Fibroblast of lung (primary cell): ENCODE results near the gene SPRY2. TPM values are rescaled to one million over a fixed set of nuclear protein-coding genes. Genes with fewer than 3 reads are reported as not detected.
A peak's percentile ranks its signal among the peaks of the same experiment; 100 is the strongest.
"Not testable (repeated sequence)": the region's sequence is repeated elsewhere in the genome, so short reads cannot be mapped to it uniquely, and the experiment has no call there.

ENCODE experiments used
- DNase-seq, 2 donors: peaks; one replicate each; pipeline versions ENCODE4 v3.0.0 to v3.0.0-alpha.2; 2010; ENCODE audit warnings: low read depth in 2 of 2
- H2AFZ ChIP-seq: 2 replicates; pipeline ENCODE4 v1.5.1; 2012; ENCODE audit warnings: low read length, control low read depth, inconsistent platforms
- H3K27ac ChIP-seq: 2 replicates; pipeline ENCODE4 v1.5.1; 2011; ENCODE audit warnings: low read length, control low read depth; ENCODE audit not compliant: insufficient read depth
- H3K27me3 ChIP-seq: 2 replicates; pipeline ENCODE4 v1.5.1; 2011; ENCODE audit warnings: mild to moderate bottlenecking, low read length; ENCODE audit not compliant: control insufficient read depth, insufficient read depth
- H3K36me3 ChIP-seq: 2 replicates; pipeline ENCODE4 v1.5.1; 2011; ENCODE audit warnings: low read length; ENCODE audit not compliant: control insufficient read depth, insufficient read depth
- H3K4me1 ChIP-seq: 2 replicates; pipeline ENCODE4 v1.5.1; 2011; ENCODE audit warnings: low read length; ENCODE audit not compliant: control insufficient read depth, insufficient read depth; ENCODE audit errors: extremely low read depth
- H3K4me2 ChIP-seq: 2 replicates; pipeline ENCODE4 v1.5.1; 2011; ENCODE audit warnings: low read length, control low read depth; ENCODE audit not compliant: insufficient read depth; ENCODE audit errors: extremely low read depth
- H3K4me3 ChIP-seq, 4 experiments: fragments of 200-600 bp in 1 of 4; sonication (generic) in 1 of 4; replicated peaks in 1 of 4; 2 replicates each; pipeline ENCODE4 v1.5.1; 2011 to 2016; ENCODE audit warnings: low read length in 4 of 4, low read depth in 3 of 4, mild to moderate bottlenecking in 3 of 4, control low read depth in 2 of 4, inconsistent platforms in 1 of 4, mixed read lengths in 1 of 4; ENCODE audit not compliant: insufficient read depth in 1 of 4; ENCODE audit errors: control extremely low read depth in 1 of 4
- H3K79me2 ChIP-seq: 2 replicates; pipeline ENCODE4 v1.5.1; 2012; ENCODE audit warnings: mild to moderate bottlenecking, low read length, inconsistent platforms; ENCODE audit not compliant: control insufficient read depth, insufficient read depth
- H3K9ac ChIP-seq: 2 replicates; pipeline ENCODE4 v1.5.1; 2011; ENCODE audit warnings: mild to moderate bottlenecking, low read length, control low read depth; ENCODE audit not compliant: insufficient read depth
- H3K9me3 ChIP-seq: 2 replicates; pipeline ENCODE4 v1.5.1; 2012; ENCODE audit warnings: low read depth, low read length; ENCODE audit not compliant: control insufficient read depth, insufficient read depth
- H4K20me1 ChIP-seq: 2 replicates; pipeline ENCODE4 v1.5.1; 2011; ENCODE audit warnings: low read length; ENCODE audit not compliant: control insufficient read depth, insufficient read depth; ENCODE audit errors: extremely low read depth
- EZH2 ChIP-seq: IDR thresholded peaks from 2 replicates; pipeline ENCODE4 v1.5.1; 2012; ENCODE audit warnings: low read length, control low read depth, mild to moderate bottlenecking; ENCODE audit errors: missing control alignments
- polyA plus RNA-seq, 2 donors: library from polyadenylated mRNA; depleted of rRNA in 1 of 2; stranded (reverse) in 1 of 2; unstranded in 1 of 2; fragments of >200 nt; gene quantifications; 2 replicates each; pipeline ENCODE4 v1.2.1, GENCODE V29; 2011 to 2012; ENCODE audit warnings: missing spikeins in 1 of 2
- total RNA-seq: library from RNA; depleted of rRNA; stranded (reverse); fragments of >200 nt; gene quantifications from 2 replicates; pipeline ENCODE4 v1.2.1, GENCODE V29; 2014
- TF ChIP-seq, protein P1 (sequence below), 2 donors: IDR thresholded peaks in 1 of 2; conservative IDR thresholded peaks in 1 of 2; 1 replicate in 1 of 2; 2 replicates in 1 of 2; pipeline ENCODE4 v1.5.1; 2011 to 2012; ENCODE audit warnings: low read length in 2 of 2, control low read depth in 1 of 2, inconsistent platforms in 1 of 2, low read depth in 1 of 2, mild to moderate bottlenecking in 1 of 2

Gene SPRY2
- total and polyA plus RNA-seq, 2 donors (not counting 1 experiment from before 2014, with no cell fraction given), result 13.0 to 16.2 TPM

DNA sequence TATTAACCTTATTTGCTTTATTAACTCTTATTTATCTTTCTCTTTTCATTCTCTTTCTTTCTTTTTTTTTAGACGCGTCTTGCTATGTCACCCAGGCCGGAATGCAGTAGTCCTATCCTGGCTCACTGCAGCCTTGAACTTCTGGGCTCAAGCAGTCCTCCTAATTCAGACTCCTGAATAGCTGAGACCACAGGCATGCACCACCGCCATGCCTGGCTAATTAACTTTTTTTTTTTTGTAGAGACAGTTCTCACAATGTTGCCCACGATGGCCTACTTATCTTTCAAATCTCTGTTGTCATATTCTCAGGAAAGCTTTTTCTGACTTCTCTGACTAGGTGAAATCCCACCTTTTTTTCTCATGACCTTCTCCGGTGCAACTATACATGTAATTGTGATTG, 7.8 kb upstream of the SPRY2 start:
- Histone ChIP-seq H3K9ac (no peak overlapping the region), H3K4me3 (no peak overlapping the region), H3K4me1 (no peaks in the 10 kb centered on the region), H4K20me1 (no peaks in the 10 kb centered on the region), H3K27me3 (no peaks in the 10 kb centered on the region), H3K4me2 (no peak overlapping the region), H3K9me3 (no peaks in the 10 kb centered on the region), H3K79me2 (no peaks in the 10 kb centered on the region), H3K36me3 (no peaks in the 10 kb centered on the region), H3K27ac (no peak overlapping the region), H2AFZ (no peak overlapping the region)
- TF ChIP-seq, protein P1, sequence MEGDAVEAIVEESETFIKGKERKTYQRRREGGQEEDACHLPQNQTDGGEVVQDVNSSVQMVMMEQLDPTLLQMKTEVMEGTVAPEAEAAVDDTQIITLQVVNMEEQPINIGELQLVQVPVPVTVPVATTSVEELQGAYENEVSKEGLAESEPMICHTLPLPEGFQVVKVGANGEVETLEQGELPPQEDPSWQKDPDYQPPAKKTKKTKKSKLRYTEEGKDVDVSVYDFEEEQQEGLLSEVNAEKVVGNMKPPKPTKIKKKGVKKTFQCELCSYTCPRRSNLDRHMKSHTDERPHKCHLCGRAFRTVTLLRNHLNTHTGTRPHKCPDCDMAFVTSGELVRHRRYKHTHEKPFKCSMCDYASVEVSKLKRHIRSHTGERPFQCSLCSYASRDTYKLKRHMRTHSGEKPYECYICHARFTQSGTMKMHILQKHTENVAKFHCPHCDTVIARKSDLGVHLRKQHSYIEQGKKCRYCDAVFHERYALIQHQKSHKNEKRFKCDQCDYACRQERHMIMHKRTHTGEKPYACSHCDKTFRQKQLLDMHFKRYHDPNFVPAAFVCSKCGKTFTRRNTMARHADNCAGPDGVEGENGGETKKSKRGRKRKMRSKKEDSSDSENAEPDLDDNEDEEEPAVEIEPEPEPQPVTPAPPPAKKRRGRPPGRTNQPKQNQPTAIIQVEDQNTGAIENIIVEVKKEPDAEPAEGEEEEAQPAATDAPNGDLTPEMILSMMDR (conservative IDR thresholded peaks at IDR 0.05 in 1 of 2, IDR thresholded peaks at IDR 0.05 in 1 of 2; ENCODE audit: low read depth in 1 of 2, low read length in 2 of 2), result no peak
- TF ChIP-seq EZH2, result no peak
- DNase-seq, result no peak

DNA sequence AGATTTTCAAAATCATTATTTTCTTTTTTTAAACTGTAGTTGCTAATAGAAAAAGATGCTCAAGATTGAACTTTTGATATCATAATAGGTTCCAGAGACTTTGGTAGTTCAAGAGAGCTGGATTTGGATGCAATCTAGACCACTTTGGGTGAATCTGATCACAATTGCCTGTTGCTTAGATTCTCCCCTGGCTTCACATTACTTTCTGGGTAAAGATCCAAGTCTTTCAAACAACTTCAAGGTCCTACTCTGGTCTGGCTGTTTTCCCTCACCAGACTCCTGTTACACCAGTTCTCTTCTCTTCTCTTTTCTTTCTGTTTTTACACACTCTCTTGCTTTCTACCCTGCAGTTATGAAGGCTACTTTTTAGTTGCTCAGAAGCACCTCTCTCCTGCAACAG, 7.4 kb upstream of the SPRY2 start:
- no peak overlapping the region for H3K4me2 ChIP-seq
- DNase-seq, result peak in 1 of 2 donors; percentile 41
- no peaks in the 10 kb centered on the region for H3K9me3 ChIP-seq
- H4K20me1 ChIP-seq, result no peaks in the 10 kb centered on the region
- no peaks in the 10 kb centered on the region for H3K36me3 ChIP-seq
- H3K27ac ChIP-seq, result no peak overlapping the region
- H3K4me1 ChIP-seq, result no peaks in the 10 kb centered on the region
- H3K9ac ChIP-seq, result no peak overlapping the region
- no peak overlapping the region for H2AFZ ChIP-seq
- H3K4me3 ChIP-seq, result no peak overlapping the region
- TF ChIP-seq, protein P1 (conservative IDR thresholded peaks at IDR 0.05 in 1 of 2, IDR thresholded peaks at IDR 0.05 in 1 of 2; ENCODE audit: low read depth in 1 of 2, low read length in 2 of 2), result no peak
- no peak for TF ChIP-seq EZH2
- H3K27me3 ChIP-seq, result no peaks in the 10 kb centered on the region
- no peaks in the 10 kb centered on the region for H3K79me2 ChIP-seq

DNA sequence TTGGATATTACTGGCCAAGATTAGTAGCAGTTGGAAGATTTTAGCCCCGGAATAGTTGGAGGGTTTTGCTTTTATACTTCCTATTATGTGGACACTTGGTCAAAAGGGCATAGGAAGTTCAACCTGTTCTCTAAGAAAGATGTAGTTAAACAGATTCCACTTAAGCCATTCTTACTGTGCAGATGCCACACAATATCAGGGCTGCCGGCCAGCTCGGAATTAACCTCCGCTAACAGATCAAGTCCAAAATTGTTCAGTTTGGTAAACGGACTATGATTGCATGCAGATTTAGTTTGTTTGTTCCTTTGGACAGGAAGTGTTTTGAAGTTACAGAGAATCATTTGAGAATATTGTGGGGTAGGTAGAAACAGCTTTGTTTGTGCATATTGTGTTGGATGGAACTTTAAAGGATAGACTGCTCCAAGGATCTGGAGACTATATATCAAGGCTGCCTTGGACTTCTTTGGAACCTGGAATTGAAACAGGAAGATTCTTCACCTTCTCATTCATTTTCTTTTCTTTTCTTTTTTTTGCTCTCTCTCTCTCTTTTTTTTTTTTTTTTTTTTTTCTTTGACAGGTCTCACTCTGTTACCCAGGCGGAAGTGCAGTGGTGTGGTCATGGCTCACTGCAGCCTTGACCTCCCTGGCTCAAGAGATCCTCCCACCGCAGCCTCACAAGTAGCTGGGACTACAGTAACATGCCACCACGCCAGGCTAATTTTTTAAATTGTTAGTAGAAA, 5.0 kb upstream of the SPRY2 start:
- H3K27ac ChIP-seq, result no peak overlapping the region
- no peak for DNase-seq
- H3K79me2 ChIP-seq, result no peaks in the 10 kb centered on the region
- no peak for TF ChIP-seq EZH2
- TF ChIP-seq, protein P1 (conservative IDR thresholded peaks at IDR 0.05 in 1 of 2, IDR thresholded peaks at IDR 0.05 in 1 of 2; ENCODE audit: low read depth in 1 of 2, low read length in 2 of 2), result no peak
- H2AFZ ChIP-seq, result no peak overlapping the region
- H3K9ac ChIP-seq, result no peak overlapping the region
- no peaks in the 10 kb centered on the region for H3K36me3 ChIP-seq
- no peaks in the 10 kb centered on the region for H3K9me3 ChIP-seq
- no peaks in the 10 kb centered on the region for H3K27me3 ChIP-seq
- H3K4me1 ChIP-seq, result peaks cover 2% of the 10 kb centered on the region
- no peak overlapping the region for H3K4me2 ChIP-seq
- H3K4me3 ChIP-seq, result no peak overlapping the region
- no peaks in the 10 kb centered on the region for H4K20me1 ChIP-seq

DNA sequence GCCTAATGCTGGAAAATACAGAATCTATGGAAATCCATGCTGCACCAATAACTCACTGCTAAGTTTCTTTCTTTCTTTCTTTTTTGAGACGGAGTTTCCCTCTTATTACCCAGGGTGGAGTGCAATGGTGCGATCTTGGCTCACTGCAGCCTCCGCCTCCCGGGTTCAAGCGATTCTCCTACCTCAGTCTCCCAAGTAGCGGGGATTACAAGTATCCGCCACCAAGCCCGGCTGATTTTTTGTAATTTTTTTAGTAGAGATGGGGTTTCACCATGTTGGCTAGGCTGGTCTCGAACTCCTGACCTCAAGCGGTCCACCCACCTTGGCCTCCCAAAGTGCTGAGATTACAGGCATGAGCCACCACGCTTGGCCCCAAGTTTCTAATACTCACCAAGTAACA, 3.1 kb upstream of the SPRY2 start:
- not testable (repeated sequence) for H3K9me3 ChIP-seq, H3K9ac ChIP-seq, H3K4me2 ChIP-seq, H3K27me3 ChIP-seq, DNase-seq, H3K27ac ChIP-seq, H3K4me3 ChIP-seq, H3K36me3 ChIP-seq, H3K4me1 ChIP-seq, H4K20me1 ChIP-seq, H2AFZ ChIP-seq
- peaks cover 17% of the 10 kb centered on the region for H3K79me2 ChIP-seq
